Right renal cortex interstitium (tissue), 3 donors: ENCODE data around the gene FOXE3. TPM values are rescaled to one million over a fixed set of nuclear protein-coding genes. Genes with fewer than 3 reads are reported as not detected.
"Not testable (repeated sequence)": the region's sequence is repeated elsewhere in the genome, so short reads cannot be mapped to it uniquely, and the experiment has no call there.

Experiments used
- DNase-seq, 3 donors: peaks; one replicate each; pipeline ENCODE4 v3.0.0-alpha.2; 2013; ENCODE audit warnings: low read depth in 3 of 3, low spot score in 2 of 3
- polyA plus RNA-seq, 3 donors: library from polyadenylated mRNA; unstranded; fragments of 120-200 nt; gene quantifications; one replicate each; pipeline ENCODE4 v1.2.1, GENCODE V29; 2013; ENCODE audit not compliant: insufficient read length in 3 of 3

The FOXE3 gene
- polyA plus RNA-seq, 3 donors, result 0.07 to 0.21 (median 0.12) TPM

DNA sequence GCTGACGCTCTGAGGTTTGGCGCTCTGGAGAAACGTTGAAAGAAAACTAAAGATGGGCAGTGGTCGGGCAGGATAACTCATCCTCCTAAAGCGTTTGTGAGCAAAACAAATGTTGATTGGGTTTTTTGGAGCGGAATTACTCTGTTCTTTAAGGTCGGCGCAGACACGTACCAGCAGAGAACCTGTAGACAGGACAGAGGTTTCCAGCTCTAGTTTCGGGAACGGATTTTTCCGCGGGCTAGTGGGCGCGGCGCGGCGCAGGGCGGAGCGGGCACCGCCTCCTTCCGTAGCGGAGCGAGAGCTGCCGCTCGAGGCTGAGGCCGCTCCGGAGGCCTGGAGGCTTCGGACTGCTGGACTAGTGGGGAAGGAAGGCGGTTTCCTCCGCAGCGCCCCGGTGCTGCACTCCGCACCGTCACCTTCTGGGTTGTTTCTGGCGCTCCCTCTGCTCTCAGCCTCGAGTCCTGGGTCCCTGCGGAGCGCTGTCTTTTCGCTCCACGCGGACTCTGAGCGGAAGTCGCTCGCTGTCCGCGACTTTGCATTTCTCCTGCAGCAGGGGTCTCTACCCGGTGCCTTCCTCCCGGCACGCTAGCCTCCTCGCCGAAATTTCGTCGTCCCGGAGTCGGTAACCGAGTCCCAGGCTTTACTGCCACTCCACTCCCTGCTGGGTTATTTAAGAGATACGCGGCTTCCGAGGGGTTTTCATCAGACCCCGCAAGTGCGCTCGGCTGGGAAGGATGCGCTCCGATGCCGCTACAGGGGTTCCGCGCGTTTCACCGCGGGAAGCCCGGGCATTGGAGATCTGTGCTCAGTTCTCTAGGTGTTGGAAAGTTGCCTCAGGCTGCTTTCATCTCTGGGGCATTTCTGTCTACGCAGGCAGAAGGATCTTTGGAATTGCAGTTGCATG lies 28.7 kb downstream of the FOXE3 start:
- no peak for DNase-seq

DNA sequence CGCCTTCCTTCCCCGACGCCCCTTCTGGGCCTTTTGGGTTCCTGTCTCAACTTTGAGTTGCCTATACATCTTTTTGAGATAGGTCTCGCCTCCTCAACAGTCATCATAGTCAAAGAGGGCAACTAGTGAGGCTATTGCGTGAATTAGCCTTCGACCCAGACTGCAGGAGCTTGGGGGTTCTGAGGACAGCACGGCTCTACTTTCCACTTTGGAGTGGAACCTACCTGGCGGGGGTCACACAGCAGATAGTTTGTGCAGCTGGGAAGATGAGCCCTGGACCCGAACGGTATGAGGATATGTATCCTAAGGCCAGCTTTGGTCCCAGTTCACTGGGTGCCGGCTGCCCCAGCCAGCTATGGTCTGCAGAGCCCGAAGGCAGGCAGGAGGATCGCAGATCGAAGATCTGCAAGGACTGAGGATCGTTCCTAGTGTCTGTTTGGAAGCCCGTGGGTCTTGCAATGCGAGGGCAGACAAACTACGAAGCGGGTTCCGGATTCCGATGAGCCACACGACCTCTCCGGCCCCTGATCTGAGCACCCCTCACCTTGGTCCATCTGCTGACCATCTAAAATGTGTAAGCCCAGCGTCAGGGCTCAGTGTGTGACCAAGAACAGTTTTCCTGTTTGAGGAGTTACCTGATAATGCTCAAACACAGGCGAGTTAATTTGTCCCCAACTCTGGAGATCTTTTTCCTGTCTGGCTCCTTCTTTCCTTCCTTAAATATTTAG lies 29.9 kb downstream of the FOXE3 start:
- no peak for DNase-seq

DNA sequence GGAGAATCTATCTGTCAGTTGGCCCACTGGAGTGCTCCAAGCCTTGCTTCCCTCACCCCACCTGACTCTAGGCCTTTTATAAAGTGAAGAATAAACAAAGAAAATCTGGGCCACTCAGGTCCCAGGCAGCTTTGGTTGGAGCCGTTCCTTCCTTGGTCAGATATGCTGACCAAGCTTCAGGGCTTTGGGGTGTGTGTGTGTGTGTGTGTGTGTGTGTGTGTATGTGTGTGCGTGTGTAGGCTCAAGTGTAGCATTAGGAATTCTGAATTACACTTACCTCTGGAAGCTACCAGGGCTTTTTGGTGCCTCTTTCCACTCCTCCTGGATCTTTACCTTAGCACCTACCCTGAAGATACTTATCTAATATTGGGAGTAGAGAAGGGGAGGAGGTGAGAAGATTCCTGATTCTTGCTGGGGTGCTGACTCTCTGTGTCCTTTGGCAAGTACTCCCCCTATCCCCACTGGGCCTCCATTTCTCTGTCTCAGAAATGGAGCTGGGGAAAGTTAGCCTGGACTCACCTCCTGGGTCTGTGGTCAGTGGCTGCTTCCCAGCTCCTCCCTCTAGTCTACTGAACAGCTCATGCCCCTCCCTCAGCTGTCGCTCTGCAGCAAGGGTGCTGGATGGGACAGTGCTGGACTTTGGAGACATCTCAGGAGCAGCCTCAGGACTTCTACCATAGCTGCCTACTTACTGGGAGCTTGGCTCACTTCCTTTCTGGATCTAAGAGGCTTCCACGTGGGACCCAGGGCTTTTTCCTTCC lies 32.6 kb downstream of the FOXE3 start:
- no peak for DNase-seq

DNA sequence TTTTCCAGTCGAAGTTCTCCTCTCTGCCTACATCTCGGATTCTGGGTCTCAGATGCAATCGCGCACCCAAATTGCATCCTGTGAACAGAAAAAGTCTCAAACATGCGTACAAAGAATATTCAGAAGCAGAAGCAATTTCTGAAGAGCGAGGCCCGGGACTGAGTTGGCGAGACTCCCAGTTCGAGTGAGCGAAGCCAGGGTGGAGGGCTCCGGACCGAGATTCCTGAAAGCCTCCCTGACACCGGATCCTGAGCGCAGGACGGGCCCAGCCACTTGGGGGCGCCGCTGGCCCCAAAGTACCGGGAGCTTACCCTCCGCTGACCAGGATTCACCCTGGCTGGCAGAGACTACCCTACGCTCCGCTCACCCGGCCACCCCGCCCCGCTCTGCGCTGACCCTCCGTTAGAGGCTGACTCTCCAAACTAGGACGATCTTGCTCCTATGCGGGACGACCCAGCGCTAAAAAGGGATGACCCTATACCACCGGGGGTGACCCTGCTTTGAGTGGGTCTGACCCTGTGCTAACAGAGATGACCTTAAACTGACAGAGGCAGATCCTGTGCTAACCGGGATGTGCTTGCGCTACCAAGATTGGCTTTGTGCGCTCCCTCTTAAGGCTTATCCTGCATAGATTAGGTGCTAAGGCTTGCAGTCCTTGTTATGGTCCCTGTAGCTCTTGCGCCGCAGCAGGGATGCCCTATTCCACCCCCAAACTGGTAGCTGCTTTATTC lies 33.9 kb downstream of the FOXE3 start:
- DNase-seq, result no peak

DNA sequence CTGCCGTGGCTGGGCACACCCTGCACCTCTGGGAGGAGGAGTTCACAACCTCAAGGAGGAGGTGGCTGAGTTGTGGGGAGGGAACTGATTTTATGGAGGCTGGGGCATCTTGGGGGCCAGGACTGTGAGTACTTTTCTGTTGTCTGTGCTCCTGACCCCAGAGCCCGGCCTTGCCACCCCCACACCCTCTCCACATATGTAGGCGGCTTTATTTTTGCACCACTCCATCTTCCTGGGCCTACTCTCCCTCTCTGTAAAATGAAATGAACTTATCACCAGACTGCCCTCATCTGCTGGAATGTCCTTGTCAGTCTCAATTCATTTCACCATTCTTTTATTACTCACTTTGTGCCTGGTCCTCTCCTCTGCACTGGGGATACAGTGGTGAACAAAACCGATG lies 34.5 kb downstream of the FOXE3 start:
- no peak for DNase-seq

DNA sequence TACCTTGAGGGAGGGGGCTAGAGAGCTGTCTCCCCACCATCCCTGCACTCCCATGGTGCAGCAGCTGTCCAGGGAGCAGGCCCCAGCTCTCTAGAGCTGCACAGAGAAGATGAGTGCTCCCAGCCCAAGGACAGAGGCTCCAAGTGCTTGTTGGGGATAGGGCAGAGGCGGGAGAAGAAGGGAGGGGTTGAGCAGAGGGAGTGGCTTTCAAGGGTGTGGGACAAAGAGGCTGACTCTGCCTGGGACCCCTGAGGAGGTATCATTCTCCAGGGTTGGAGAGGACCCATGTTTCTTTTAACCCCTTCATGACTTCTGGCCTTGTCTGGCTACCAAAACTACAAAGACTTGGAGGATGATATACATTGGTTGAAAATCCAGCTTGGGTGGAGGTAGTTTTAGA lies 36.3 kb downstream of the FOXE3 start:
- no peak for DNase-seq

DNA sequence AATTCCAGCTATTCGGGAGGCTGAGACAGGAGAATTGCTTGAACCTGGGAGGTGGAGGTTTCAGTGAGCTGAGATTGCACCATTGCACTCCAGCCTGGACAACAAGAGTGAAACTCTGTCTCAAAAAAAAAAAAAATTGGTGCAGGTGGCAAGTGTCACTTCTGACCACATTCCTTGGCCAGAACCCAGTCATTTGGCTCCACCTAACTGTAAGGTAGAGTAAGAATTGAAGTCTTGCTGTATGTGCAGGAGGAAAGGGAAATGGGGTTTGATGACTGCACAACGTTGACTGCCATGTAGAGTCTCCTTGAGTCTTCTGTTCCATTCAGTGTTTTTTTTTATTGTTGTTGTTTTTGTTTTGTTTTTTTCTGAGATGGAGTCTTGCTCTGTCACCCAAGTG lies 37.8 kb downstream of the FOXE3 start:
- not testable (repeated sequence) for DNase-seq

DNA sequence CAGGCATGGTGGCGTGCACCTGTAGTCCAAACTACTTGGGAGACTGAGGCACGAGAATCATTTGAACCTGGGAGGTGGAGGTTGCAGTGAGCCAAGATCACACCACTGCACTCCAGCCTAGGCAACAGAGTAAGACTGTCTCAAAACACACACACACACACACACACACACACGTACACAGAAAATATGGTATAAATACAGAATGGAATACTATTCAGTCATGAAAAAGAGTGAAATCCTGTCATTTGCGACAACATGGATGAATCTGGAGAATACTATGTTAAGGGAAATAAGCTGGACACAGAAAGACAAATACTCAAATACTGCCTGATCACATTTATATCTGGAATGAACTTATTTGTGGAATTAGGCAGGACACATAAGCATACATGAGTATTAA lies 40.2 kb downstream of the FOXE3 start:
- no peak for DNase-seq

DNA sequence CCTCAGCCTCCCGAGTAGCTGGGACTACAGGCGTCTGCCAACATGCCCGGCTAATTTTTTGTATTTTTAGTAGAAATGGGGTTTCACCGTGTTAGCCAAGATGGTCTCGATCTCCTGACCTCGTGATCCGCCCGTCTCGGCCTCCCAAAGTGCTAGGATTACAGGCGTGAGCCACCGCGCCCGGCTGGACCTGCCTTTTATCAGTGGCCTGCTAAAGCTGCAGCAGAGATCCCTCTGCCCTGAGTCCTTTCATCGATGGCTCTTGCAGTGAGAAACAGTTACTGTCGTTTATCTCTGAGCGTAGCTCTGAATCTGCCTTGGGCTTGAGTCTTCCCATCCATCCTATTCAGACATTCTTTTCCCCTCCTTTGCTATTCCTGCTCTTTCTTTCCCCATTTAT lies 41.5 kb downstream of the FOXE3 start:
- DNase-seq, result not testable (repeated sequence)

DNA sequence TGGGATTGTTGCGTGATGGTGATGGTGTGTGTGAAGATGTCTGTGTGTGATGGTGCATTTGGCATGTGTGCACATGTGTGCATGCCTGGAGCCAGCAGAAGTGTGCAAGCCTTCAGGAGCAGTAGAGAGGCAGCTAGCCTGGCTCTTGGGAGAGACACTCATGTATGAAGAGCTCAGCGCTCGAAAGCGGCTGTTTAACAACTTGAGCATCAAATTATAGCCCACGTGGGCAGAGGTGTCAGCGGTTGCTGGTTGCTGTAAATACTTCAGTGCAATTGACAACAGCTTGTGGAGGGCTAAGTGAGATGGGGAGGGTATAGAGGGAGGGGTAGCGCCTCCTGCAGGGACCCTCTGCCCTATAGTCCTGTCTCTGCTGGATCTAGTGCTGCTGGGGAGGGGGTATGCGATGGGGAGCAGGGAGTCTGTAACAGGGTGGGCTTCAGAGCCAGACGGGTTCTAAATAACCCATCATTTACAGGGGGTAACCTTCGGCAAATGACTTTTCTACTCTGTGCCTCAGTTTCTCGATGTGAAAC lies 43.2 kb downstream of the FOXE3 start:
- no peak for DNase-seq

DNA sequence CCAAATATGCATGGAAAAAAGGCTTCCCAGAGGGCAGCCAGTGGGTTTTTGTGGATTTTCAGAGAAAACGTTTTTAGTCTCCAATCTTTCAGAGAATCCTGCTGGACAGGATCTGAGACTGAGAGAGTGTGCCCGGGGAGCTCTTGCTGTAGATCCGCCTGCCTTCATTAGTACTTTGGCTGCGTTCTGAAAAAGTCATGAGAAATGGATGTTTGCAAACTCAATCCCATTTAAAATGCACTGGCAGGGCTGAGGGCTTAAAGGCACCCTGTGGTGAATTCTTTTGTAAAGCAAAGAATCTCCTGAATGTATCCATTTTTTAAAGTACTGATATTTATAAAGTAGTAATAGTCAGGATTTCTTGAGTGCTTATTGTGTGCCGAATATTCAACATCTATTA lies 44.0 kb downstream of the FOXE3 start:
- DNase-seq, result no peak

DNA sequence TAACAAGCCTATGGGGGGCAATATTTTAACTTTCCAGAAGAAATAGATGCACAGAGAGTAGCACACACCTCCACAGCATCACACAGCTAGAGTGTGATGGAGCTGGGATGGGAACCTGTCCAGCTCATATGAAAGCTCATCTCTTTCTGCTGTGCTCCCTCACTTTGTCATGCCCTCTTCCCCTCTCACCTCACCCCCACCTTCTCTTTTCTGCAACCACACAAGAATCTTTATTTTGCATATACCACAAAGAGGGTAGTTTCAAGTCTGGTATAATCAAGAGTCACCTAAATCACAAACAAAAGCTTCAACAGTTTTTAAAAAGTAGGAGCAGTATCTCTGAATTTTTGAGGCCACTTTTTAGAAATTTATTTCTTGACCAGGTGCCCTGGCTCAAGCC lies 44.4 kb downstream of the FOXE3 start:
- no peak for DNase-seq

DNA sequence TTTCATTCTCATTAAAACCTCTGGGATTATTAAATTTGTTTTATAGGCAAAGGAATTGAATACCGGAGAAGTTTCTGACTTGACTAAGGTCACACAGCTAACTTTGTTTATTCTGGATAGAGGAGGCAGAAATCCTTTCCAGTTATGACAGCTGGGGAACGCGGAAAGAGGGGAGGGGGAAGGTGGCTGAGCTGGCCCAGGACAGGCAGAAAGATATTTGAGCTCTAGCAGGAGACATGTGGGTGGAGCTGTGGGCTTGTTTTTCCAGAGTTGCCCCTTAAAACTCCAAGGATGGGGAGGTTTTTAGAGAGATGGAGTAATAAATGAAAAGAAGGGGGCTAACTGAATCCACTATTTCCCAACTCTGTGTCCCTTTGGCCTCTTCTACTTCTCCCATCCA lies 49.5 kb downstream of the FOXE3 start:
- no peak for DNase-seq

Other genes with a start within 250 kb of the FOXE3 start
- 10 to 100 TPM; 38.9 to 51.8 (median 43.7) TPM for gene PDZK1IP1, start 226.2 kb upstream of the FOXE3 start, polyA plus RNA-seq
- 1 to 10 TPM; 3.9 to 4.9 (median 4.1) TPM for gene TAL1, start 184.1 kb upstream of the FOXE3 start, polyA plus RNA-seq
- 1 to 10 TPM; 9.0 to 9.5 (median 9.3) TPM for gene STIL, start 102.1 kb upstream of the FOXE3 start, polyA plus RNA-seq
- gene CMPK1, start 82.5 kb upstream of the FOXE3 start, polyA plus RNA-seq, result 10 to 100 TPM; 83.7 to 85.5 (median 84.1) TPM
- gene FOXD2, start 21.8 kb downstream of the FOXE3 start, polyA plus RNA-seq, result 1 to 10 TPM; 4.8 to 6.1 (median 5.3) TPM